CD4-positive, alpha-beta T cell treated with Interleukin-17A for 1 hour (primary cell): ENCODE measurements around the gene PXK.
A peak's percentile ranks its signal among the peaks of the same experiment; 100 is the strongest.
"Not testable (repeated sequence)": the region's sequence is repeated elsewhere in the genome, so short reads cannot be mapped to it uniquely, and the experiment has no call there.

Experiments used
- DNase-seq: peaks from one replicate; pipeline ENCODE4 v3.0.0-alpha.2; 2020

The PXK gene

GRCh38 chr3:58323529-58324390 is 8.9 kb upstream of the PXK start:
- DNase-seq: no peak

DNA sequence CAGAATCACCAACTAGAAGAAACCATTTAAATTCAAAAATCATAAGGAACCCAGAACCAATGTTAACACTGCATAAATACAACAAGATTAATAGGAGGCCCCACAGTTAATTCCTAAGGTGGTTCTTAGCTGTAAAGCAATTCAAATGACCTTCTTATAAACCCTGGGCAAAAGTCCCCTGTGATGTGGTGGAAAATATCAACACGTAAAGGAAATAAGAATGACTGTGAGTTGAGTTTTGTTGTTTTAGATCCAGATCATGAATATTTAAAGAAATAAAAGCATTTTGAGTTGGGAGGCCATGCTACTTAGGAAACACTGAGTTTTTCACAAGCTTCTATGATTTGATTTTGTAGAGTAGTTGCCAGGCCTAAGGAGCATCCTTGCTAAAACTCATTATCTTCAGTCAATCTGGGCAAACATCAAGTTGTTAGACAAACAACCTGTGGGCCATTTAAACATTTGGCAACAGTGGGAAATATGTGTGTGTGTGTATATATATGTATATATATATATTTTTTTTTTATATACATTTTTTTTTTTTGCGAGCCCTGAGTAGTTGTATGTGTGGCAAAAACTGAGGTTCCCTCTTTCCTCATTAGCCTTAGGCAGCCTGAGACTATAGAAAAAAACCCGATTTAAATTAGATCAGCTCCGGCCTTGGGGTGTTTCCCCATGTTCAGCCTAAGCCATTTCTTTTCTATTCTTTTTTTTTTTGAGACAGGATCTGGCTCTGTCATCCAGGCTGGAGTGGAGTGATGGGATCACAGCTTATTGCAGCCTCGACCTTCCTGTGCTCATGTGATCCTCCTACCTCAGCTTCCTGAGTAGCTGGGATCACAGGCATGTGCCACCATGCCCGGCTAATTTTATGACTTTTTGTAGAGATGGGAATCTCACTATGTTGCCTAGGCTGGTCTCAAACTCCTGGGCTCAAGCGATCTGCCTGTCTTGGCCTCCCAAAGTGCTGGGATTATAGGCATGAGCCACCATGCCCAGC is 8.0 kb upstream of the PXK start:
- peak; percentile 11 for DNase-seq

DNA sequence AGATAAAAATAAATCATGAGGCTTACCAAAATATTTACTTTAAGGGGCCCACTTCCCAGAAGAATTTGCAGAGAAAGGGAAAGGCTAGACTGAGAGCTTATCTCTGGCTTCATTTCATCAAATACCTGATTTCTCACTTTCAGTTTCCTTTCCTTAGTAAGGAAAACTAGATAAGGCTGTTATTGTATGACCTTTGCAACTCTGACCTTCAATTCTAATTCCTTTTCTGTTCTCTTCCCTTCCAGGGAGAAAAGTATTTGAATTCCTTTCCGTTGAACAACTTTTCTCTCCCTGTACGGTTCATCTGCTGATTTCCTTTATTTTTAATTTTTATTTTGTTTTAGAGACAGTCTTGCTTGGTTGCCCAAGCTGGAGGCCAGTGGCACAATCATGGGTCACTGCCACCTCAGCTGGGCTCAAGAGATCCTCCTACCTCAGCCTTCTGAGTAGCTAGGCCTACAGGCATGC is 7.1 kb upstream of the PXK start:
- no peak for DNase-seq

- DNase-seq: no peak
Observed at GRCh38 chr3:58326267-58326900, 6.3 kb upstream of the PXK start.

DNA sequence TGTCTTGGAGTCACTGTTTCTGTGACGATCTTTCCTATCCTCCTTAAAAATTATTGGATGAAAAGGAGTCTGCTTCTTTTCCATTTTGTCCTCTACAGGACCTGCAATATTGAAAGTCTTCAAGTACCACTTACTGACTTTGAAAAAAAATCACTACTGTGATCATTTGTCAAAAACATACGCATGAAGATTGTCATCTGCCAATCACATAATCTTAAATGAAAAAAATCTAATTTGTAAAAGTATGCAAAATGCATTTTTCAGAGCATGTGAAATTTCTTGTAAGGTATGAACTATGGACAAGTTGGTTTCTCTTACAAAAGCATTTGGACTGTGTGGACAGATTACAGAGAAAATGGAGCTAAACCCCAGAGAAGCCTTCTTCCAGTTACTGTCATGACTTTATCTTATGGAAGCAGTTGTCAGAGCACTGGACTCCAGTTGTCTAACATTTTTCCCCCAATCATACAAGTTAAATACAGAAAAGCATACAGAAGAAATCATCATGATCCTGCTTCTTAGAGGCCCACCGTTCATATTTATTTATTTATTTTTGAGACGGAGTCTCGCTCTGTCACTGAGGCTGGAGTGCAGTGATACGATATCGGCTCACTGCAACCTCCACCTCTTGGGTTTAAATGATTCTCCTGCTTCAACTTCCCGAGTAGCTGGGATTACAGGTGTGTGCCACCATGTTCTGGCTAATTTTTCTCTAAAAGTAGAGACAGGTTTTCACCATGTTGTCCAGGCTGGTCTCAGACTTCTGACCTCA is 3.4 kb upstream of the PXK start:
- DNase-seq: no peak

- DNase-seq: no peak
Observed at GRCh38 chr3:58329922-58330413, 2.7 kb upstream of the PXK start.

DNA sequence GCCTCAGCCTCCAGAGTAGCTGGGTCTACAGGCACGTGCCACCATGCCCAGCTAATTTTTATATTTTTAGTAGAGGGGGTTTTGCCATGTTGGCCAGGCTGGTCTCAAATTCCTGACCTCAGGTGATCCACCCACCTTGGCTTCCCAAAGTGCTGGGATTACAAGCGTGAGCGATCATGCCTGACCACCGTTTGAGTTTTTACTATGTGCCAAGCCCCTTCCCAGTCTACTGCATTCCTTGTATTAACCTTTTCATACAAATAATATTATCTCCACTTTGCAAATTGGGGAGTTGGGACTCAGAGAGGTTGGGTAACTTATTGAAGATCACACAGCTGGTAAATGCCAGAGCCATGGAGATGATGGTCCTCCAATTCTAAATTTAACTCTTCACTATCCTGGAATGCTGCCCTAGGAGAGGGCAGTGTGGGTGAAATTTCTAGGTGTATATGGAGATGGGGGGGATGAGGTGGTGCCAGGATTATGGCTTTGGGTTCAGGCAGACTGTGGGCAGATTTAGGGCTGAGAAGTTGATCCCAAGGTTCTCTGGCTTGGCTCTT is 1.0 kb upstream of the PXK start:
- no peak for DNase-seq

DNA sequence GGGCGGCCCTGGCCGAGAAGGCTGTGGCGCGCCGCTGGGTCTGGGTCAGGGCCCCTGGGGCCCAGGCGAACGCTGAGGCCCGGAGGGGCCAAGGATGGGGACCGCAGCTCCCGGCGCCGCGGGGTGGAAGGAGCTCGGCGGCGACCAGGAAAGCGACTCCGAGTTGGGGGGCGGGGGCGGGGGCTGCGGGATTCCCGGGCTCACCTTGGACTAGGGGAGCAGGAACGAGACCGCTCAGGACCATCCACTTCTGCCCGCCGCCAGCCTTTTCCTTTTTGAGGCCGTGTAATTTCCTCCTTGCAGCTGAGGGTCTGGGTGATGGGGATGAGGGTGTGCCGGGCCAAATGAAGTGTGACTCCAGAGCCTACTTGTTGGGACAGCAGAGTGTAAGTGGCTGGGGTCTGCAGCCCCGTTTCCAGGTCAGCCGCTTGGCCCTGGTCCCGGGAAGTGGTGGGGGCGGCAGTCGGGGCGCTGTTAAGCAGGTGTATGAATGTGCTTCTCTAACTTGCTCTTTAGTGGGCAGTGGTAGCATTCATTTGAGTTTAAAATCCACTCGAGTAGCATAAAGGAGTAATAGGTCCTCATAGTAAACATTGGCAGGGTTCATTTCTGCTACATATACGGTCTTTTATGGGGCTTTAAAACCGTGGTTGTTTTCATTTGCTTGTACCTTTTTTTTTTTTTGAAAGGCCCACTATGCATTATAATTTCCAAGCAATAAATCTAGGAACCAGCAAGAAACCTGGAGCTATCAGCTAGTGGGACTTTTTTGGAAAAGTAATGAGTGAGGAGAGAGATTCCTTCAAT is 717 bp downstream of the PXK start:
- peak; percentile 23 for DNase-seq

DNA sequence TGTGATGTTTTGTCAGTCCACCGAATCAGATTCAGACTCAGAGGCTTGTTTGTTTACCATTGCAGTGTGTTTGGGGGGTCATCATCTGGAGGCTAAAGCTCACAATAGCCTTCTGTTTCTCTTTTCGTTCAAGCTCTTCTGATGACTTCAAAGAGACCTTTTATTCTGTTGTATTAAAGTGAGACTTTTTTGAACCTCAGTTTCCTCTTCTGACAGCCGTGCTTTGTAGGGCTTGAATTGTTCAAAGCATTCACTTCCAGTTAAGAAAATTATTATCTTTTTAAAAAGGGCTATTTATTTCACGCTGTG is 1.3 kb downstream of the PXK start:
- no peak for DNase-seq

GRCh38 chr3:58334506-58334884 is 1.8 kb downstream of the PXK start:
- no peak for DNase-seq

- no peak for DNase-seq
Observed at GRCh38 chr3:58335652-58335947, 2.9 kb downstream of the PXK start.

DNA sequence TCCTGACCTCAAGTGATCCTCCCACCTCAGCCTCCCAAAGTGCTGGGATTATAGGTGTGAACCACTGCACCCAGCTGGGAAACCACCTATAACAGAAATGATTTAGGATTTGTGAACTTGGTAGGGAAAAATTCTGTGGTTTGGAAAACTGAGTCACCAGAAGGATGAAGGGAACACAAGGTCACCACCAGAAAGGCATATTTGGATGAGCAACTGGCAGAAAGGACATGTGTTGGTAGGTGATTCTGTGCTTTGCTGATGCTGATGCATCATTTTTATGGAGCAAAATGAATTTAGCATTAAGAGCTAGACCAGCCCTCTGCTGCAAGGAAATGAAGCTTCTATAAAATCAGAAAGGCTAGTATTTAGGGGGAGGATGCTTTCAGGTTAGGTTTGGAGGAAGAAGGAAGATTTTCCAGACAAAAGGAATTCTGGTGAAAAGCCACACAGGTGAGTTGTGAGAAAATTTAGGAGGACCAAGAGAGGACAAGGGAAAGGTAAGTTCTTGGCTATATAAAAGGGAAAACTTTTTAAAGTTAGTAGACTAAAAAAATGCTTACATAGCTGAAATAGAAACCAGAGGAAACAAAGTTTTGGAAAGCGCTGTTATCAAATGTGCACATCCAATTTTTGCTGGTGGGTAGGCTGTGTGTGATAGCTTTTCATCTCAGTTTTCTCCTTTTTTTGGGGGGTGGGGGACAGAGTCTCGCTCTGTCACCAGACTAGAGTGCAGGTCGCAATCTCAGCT is 3.6 kb downstream of the PXK start:
- no peak for DNase-seq

GRCh38 chr3:58337190-58337589 is 4.5 kb downstream of the PXK start:
- DNase-seq: no peak

GRCh38 chr3:58339146-58339545 is 6.5 kb downstream of the PXK start:
- DNase-seq: not testable (repeated sequence)

DNA sequence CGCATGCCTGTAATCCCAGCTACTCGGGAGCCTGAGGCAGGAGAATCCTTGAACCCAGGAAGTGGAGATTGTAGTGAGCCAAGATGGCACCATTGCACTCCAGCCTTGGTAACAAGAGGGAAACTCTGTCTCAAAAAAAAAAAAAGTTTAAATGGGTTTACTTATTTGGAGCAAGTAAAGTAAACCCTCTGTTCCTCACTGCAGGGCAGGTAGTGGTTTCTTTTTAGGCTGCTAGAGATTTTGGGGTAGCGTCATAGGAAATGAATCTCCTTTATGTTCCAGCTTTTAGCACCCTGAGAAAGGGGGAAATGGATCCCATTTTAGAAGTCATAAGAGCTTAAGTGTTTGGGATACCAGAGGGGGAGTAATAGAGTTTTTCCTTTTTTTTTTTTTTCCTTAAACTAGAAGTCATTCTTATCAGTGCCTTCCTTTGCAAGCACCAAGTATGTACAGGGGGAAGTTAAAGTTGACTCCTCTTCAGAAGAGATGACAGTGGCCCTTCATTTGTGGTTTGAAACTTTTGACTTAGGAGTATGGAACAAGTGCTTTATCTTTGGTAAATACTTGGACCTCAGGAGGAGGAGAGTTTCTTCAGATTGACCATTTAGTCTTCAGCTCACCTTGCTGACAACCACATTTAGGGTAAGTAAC is 8.0 kb downstream of the PXK start:
- no peak for DNase-seq

- no peak for DNase-seq
Observed at GRCh38 chr3:58341376-58341775, 8.7 kb downstream of the PXK start.

GRCh38 chr3:58342676-58343075 is 10.0 kb downstream of the PXK start:
- DNase-seq: no peak

DNA sequence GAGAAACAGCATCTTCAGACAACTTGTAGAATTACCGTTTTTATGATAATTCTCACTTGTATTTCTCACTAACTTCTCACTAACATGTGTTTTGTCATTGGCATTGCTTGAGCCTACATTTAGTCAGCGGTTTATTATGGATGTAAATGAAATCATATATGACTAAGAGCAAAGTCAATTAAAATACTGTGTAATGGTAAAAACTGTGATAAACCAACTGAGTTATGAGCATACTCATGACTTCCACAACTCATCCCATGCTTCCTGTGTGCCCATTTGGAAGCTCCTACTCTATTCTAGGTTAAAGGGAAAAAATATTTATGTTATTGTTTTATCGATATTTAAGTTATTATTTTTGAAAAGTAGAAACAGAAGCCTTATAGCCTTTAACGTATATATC is 12.8 kb downstream of the PXK start:
- DNase-seq: no peak

GRCh38 chr3:58346368-58346767 is 13.7 kb downstream of the PXK start:
- no peak for DNase-seq

GRCh38 chr3:58347984-58348383 is 15.3 kb downstream of the PXK start:
- no peak for DNase-seq
